Inflammatory macrophage (primary cell): ENCODE results near the gene PRKCE.

Source experiments
- DNase-seq, 2 donors: peaks; one replicate each; pipeline ENCODE4 v3.0.0-alpha.2; 2020 to 2022

Gene PRKCE

DNA sequence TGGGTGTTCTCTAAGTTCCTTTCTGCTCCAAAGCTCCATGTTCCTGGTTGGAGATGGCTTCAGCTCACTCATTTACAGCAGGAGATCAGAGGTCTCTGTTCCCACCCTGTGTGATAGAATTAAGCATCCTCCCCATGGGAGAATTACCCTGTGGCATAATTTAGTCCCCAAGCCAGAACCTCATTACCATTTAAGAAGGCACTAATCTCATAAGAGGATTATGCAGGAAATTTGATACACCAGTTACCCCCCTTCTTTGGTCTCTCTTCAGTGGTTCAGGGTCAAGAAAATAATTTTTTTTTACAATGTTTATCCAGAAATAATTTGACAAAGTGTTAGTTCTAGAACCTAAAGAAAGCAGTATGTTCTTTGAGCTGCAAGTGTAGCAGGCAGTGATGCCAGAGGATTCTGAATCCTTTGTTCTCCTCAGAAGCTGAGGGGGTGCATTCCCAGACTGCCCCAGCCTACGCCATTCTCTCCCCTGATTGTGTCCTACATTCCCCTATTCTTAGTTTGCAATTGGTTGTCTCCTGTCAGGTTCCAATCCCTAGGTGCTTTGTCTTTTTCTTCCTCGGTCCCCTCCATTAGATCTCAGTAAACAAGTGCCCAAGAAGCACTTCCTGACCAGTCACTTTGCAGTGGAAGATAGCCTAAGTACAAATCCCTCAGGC lies 163.6 kb downstream of the PRKCE start:
- no peak for DNase-seq

DNA sequence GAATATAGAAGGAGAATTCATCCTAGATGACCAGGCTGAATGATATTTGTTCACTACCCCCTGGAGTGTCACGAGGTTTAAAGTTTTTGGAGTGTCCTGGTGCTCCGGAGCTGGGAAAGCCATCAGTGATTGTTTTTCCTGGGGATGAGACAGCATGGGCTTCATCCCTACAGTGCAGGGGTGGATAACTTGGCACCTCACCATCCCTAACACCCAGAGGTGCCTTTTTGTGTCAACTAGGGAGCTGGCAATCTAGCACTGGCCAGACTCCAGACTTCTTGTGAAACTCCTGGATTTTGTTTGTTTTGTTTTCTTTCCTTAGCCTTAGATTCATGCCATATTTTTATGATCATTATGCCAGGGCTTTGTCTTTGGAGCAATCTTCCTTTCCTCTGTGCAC lies 164.8 kb downstream of the PRKCE start:
- no peak for DNase-seq

DNA sequence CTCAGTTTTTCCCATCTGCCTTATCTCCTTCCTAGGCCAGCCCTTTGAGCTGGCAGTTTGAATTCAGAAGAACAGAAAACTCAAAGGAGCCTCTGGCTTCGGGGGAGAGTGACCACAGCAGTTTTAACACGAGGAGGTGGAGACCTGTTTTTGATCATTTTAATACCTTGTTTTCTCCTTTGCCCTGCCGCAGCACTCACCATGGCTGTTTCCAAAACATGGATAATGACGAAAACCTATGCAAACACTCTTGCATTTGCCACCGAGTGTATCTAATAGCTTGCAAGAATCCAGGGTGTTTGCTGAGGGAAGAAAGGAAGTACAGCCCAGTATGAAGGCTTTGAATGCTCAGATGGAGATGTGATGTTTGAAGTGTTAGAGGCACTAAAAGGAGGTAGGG lies 167.1 kb downstream of the PRKCE start:
- no peak for DNase-seq

DNA sequence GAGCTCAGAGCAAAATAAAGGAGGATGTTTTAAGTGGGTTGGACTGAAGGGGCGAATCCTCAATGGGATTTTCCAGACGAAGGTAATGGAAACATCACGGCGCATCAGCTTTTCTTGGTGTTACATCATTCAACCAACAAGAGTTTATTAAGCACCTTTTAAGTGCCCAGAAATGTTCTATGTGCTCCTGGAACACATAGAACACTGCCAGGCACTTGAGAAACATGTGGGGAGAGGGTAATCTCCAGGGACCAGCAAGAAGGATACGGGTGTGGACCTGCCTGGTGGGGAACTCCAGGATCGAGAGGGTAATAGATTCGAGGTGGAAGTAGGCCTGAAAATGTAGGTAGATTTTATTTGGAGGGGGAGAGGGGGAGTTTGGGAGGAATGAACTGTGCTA lies 168.6 kb downstream of the PRKCE start:
- no peak for DNase-seq

DNA sequence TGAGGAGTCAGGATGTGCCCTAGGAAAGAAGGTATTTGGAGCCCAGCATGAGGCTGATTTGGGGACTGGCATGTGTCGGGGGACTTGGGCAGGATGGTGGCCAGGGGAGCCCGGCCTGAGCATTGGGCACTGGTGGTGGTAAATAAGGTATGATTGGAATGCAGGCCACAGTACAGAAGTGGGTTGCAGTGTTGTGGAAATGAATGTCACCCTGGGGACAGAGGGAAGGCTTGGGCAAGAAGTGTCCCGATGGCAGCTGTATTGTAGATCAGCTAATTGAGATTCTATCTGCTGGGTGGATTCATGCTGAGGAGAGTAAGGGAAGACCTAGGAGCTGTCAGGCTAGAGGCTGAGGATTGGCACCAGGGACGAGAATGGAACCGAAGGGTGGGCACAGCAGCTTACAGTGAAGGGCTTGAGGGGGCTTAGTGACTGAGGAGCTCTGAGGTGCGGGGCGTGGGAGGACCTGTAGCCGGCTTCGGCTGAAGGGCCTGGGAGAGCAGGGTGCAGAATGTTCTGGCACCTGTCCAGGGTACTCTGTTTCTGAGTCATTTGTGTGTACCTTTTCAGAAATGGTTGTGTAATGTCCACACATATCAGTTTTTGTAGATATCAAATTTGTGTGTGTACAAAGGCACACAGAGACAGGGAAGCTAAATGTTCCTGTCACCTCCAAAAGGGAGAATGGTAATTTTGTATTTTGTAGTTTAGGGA lies 170.2 kb downstream of the PRKCE start:
- no peak for DNase-seq

DNA sequence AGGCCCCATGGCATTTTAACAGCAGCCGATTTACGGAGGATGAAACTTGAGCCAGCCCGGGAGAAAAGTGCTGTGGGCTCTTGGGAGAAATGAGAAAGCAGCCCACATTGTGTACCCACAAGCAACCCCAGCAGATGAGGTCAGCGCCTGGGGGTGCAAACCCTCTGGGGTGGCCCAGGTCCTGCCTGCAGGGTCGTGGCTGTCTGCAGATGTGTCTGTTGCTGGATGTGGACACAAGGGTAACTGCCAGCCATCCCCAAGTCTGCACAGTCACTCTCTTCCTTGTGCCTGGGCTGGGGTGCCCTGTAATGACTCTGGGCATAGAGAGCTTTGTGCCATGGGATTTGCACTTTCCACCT lies 170.8 kb downstream of the PRKCE start:
- DNase-seq, result no peak

DNA sequence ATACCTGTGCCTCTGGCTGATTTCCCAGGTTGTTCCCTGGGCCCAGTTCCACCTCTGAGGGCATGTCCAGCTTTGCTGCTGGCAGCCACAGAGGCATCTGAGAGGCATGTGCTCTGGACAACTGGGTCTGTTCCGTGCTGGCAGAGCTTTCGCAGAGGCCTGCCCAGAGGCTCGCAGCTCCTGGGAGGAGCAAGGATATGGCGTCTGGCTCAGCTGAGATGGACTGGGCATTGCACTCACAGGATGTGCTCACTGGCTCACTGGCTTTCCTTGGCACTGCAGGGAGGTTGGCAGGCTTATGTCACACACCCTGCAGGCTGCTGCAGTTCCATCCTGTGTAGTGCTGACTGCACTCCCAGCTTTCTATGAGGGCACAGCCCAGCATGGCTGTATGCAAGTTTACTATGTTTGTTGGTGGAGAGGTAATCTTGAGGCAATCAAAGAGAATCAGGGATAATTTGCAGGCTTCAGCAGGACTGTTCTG lies 172.3 kb downstream of the PRKCE start:
- DNase-seq, result no peak

DNA sequence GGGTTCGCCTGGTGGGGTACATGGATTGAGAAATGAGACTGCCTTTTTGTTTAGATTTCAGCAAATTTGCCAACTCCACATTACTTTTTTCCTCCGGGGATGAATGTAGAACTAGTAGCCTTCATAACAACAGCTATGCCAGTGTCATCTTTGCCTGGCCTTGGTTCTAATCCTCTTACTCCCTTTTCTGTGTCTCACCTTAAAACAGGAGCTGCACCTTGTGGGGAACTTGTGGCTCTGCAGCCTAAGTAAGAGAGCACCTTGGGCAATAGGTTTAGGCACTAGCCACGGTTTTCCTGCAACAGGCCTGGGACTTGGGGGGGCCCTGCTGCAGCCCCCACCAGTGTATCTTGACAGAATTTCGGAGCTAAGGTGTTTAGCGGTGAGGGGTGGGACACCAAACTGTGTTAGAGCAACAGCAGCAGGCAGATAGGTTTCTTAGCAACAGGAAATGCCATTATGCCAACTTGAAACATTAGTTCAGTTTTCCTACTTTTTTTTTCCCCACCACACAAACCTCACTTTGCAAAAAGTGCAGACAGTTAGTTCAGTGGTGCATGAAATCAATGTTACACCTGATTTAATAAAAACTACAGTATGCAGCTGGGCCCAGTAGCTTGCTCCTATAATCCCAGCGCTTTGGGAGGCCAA lies 173.7 kb downstream of the PRKCE start:
- DNase-seq, result no peak

DNA sequence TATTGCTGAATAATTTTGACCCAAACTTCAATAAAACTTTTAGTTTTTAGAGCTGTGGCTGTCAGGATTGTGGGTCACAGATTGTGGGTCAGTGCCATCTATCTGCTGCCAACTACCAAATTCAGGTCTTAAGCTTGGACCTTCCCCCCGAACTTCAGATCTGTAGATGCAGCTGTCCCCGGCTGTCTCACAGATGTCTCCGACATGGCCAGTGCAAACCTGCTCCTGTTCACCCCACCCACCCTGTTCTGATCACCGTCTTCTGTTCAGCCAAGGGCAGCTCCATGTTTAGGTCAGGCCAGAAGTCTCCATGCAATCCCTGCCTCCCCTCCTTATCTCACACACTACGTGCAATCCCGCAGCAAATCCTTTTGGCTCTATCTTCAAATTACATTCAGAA lies 175.0 kb downstream of the PRKCE start:
- no peak for DNase-seq

DNA sequence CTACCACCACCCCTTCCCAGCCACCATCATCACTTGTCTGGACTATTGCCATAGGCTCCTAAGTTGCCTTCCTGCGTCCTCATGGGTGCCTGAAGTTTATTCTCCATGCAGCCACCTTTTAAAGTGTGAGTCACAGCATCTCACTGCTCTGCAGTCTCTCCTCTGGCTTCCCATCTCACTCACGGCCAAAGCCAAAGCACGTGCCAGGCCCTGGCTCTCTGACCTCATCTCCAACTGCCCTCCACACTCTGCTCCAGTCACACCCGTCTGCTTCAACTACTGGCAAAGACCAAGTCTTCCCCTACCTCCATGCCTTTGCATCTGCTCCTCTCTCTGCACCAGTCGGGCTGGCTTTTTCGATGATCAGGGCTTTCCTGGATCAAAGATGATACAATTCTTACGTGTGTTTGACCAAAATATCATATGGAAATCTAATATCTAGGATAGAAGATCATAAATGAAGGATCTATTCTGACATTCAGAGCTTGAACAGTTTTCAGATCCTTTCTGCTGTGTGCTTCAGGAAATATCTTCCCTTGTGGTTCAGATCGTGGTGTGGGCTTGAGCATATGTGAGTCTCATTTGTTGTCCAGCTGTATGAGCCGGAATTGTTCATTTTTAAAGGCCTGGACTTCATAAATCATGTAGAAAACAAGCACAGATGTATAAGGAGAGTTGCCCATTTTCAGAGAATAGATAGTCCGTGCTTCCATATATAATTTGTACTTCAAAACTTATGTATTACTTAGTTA lies 175.6 kb downstream of the PRKCE start:
- DNase-seq, result no peak

DNA sequence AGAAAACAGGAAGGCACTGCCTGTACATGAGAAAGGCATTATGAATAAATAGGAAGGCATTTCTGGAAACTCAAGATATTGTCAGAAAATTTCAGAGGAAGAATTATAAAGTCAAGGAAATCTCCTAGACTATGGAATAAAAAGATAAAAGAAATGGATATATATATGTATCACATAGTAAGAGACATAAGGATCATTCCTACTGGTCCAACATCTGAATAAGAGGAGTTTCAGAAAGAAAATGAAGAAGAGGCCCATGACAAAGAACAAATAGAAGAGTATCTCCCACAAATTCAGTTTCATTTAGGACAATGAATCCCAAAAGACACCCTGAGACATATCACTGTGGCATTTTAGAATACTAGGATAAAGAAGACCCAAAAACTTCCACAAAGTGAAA lies 178.8 kb downstream of the PRKCE start:
- DNase-seq, result no peak

DNA sequence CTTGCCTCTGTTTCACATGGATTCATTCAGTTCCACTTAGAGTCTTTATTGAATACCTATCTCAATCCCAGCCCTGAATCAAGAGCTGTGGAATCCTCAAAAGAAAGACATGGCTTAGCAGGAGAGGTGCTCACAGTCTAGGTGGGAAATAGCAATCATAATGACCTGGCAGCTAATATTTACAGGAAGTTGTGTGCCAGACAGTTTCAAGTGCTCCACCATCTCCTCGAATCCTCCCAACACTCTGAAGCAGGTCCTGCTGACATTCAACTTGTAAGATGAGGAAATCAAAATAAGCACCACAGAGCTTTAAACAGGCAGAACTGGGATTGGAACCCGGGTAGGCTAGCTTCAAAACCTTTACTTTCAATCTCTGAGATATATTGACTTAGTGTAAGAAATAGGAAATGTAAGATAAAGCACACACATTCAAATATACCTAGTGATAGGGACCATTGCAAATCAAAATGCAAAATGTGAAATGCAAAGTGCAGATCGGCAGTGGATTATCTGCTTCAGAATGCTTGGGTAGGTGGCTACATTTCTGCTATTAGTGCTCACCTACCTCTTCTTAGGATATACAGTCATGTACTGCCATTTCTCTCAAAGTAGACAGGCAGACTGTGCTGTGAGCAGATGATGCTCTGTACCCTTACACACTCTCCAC lies 182.0 kb downstream of the PRKCE start:
- no peak for DNase-seq

DNA sequence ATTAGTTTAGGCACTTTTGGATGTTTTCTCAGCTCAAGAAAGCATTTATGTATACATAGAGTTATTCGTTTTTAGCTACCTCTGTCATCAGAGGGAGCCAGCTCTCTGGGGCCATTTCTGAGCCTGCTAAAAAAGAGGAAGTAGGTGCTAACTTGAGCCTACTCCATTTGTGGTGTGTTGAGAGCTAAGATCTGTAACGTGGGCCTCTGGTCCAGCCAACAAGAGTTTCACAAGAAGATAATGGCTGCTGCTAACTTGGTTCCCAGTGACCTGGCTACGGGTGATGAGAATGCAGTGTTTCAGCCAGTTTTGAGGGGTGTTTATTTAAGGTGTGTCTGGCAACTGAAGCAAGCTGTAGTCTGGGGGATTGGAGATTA lies 182.5 kb downstream of the PRKCE start:
- DNase-seq, result peak; percentile 77 to 83

DNA sequence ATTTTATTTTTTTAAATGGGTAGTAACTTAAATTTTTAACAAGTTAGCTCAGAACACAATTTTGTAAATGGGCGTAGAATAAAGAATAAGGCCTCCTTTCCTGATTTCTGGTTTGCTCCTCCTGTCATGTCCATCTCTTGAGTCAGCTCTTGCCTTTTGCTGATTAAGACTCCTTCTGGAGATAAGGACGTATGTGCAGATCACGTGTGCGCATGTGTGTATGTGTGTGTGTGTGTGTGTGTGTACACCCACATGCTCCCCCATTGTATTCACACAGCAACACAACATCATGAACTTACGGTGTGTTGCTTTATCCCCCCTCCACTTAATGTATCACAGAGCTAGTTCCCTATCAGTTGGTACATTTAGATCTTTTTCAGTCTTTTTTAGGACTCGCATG lies 182.9 kb downstream of the PRKCE start:
- no peak for DNase-seq

DNA sequence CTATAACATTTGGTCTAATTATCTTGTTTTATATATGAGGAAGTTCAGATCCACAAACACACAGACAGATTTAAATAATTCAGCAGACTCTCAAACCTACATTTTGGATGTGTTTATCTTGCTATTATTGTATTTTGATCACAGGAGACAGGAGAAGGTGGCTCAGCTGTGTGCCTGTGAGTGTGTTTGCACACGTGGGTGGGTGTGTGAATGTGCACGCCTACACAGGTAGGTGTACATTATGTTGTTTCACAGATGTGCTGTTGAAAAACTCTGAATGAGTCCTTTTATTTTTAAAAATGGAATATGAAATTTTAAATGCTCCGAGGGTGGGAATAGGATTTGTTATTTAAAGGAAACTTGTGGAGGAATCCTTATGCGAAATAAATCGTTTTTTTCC lies 183.4 kb downstream of the PRKCE start:
- no peak for DNase-seq

DNA sequence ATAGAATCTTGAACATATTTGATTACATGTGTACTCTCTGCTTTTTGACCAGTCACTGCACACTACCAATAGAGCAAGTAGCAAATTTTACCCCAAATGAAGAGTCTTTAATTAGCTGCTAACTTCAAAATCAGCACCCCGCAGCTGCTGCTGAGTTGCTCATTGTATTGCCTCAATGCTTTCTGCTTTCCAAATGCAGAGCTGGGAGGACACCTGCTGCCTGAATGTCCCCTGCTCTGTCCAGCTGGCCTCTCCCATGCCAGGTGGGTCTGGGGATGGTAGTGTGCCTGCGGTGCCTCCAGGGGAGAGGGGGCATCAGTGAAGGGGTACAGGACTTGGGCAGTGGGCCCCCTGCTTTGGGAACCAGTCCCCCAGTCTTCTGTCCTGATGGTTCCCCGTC lies 184.8 kb downstream of the PRKCE start:
- DNase-seq, result no peak

DNA sequence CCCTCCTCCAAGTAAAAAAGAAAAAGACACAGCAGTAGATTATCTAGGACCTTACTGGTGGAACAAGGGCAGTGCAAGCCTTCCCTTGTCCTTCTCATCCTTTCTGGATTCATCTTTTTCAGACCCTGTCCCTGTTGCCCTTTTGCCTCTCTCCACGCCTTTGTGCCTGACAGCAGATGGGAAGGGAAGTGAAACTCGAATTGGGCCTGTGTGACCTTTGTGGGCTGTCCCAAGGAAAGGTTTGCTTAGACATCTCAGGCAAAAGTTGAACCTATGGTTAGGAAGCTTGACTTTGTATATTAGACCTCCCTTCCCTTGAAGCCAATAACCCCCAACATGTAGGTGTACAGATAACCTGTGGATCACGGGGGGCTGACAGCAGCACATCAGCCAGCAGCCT lies 185.3 kb downstream of the PRKCE start:
- DNase-seq, result peak; percentile 52 to 69

DNA sequence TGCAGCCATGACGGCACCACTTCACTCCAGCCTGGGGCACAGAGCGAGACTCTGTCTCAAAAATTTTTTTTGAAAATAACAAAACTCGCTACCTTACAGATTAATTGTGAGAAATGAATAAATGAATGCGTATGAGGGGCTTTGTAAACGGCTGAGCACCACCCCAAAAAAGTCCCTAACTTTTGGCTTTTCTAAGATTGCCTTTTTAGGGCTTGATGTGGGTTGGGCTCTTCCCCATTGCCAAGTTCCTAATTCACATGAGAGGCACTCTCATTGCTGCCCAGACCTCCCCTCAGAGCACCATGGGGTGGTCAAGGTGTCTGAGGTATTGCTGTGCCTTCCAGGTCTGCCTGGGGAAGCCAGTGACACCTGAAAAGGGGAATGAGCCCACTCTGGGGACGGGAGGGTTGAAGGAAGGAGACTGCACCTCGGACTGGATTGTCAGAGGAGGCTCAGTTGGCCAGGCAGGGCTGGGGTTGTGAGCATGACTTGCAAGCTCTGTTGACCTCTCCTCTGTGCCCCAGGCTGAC lies 186.4 kb downstream of the PRKCE start:
- DNase-seq, result no peak

DNA sequence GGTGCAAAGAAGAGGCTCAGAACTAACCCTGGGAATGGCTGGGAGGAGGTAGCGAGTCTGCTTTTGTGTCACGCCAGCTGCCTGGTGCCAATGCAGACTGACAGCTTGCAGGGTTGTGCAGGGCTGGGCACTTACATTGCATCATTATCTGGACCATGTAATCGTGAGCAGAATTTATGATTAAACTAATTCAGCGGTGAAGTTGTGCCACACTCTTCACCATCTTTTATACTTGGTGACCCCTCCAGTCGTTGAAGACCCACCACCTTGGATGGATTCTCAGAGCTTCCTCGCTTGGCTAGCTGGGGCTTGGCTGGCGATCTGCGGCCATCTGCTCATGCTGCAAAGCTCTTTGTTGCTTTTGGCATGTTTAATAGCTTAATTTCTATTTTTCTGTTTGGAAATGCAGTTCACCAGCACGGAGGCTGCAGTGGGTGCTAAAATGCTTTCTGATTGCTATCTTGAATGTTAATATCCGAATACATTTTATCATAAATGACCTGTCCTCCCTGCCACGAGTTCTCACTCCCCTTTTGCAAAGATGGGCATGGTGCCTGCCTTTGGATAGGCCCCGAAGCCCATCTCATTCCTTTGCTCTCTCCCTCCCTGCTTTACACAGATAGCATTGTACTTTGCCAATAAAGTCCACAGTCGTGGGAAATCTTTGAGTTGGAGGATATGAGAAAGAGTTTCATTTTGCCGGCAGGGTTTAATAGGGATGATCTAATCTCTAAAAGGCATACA lies 188.2 kb downstream of the PRKCE start:
- no peak for DNase-seq

DNA sequence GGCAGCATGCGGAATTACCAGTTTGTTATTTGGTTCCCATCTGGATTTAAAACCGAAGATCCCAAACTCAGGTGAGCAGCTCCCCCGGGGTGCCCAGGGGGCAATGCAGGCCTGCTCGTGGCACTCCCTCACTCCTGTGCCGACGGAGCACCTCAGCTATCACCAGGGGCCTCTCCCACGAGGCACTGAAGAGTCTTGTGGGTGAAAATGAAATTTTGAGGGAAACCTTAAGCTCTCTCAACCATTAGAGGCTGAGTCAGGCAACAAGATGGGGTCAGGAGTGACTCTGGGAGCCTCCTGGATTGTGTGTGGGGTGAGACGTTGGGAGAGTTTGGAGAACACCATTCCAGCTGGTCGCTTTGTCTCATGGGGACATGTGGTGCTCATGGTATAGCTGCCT lies 189.0 kb downstream of the PRKCE start:
- no peak for DNase-seq

DNA sequence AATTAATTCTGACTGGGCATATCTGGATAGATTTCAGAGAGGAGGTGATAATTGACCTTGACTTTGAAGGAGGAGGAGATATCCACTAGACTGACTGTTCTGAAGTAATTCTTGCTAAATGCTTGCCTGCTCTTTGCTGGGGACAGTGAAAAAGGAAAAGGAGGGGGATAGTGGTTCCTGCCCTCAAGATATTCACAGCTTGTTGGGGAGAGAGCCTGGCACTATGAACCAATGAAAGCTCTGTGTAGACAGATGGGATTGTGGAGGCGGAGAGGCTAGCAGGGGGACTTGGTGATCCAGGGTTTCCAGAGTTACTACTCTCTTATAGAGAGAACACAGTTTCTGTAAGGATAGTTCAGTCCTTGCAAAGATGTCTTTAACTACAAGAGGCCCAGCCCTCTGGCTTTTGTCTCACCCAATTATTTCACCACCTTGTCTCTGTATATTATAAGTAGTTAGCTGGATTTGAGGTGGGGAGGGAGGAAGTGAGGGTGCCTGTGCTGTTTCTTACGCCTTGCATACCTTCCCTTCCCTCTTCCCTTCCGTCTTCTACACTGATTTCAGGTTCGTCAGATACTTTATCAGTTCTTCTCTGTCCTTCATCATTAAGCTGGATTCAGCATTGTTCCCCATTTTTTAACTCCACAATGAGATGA lies 190.4 kb downstream of the PRKCE start:
- no peak for DNase-seq
